IMR-90 (cell line): ENCODE results near the gene ARAP3. TPM values are rescaled to one million over a fixed set of nuclear protein-coding genes. Genes with fewer than 3 reads are reported as not detected.

Source experiments
- ATAC-seq: fragments of 200-7000 bp; cut with Tn5 transposase; 2 replicates; pipeline ENCODE4 v1.9.1; 2020; ENCODE audit warnings: low read depth, mild to moderate bottlenecking, moderate library complexity
- BruUV-seq: library from RNA; stranded (reverse); fragments of 400-500 nt; replicated peaks from 2 replicates; lab custom pipeline; 2021; lab: Mats Ljungman, UMichigan
- CTCF ChIA-PET: fragments of 300-600 bp; formaldehyde crosslinking; extraction: SDS; loops from one replicate; lab custom pipeline; 2021; ENCODE audit warnings: antibody characterized with exemption; lab: Yijun Ruan, JAX
- POLR2A ChIA-PET: fragments of 300-600 bp; sonication (Branson Sonifier 250); formaldehyde crosslinking; loops from one replicate; lab custom pipeline; 2022; ENCODE audit warnings: antibody characterized with exemption; ENCODE audit not compliant: unreplicated experiment; lab: Charles Lee
- DNase-seq: peaks from one replicate; pipeline ENCODE4 v3.0.0; 2013
- H2AFZ ChIP-seq: replicated peaks from 2 replicates; pipeline ENCODE3; 2013; ENCODE audit warnings: low read length, mild to moderate bottlenecking; ENCODE audit not compliant: poor library complexity
- H2AK5ac ChIP-seq: 2 replicates; pipeline ENCODE4 v1.6.1; 2013; ENCODE audit warnings: low read depth, low read length, inconsistent platforms
- H2AK9ac ChIP-seq: replicated peaks from 2 replicates; pipeline ENCODE3; 2013; ENCODE audit warnings: mild to moderate bottlenecking, low read depth, low read length, moderate library complexity; ENCODE audit not compliant: poor library complexity
- H2BK120ac ChIP-seq: 2 replicates; pipeline ENCODE4 v1.6.1; 2013; ENCODE audit warnings: low read depth, low read length, inconsistent platforms
- H2BK15ac ChIP-seq: 3 replicates; pipeline ENCODE4 v1.6.1; 2013; ENCODE audit warnings: low read depth, low read length, inconsistent platforms
- H2BK20ac ChIP-seq: 2 replicates; pipeline ENCODE4 v1.6.1; 2013; ENCODE audit warnings: low read depth, mild to moderate bottlenecking, inconsistent platforms, low read length, moderate library complexity
- H2BK5ac ChIP-seq: 2 replicates; pipeline ENCODE4 v1.6.1; 2013; ENCODE audit warnings: mild to moderate bottlenecking, low read depth, low read length, inconsistent platforms; ENCODE audit not compliant: poor library complexity, severe bottlenecking
- H3K14ac ChIP-seq: replicated peaks from 2 replicates; pipeline ENCODE4 v1.6.1; 2013; ENCODE audit warnings: low read depth, low read length, inconsistent platforms
- H3K18ac ChIP-seq: 2 replicates; pipeline ENCODE4 v1.6.1; 2013; ENCODE audit warnings: low read depth, low read length, control low read depth
- H3K23ac ChIP-seq: 2 replicates; pipeline ENCODE4 v1.6.1; 2013; ENCODE audit warnings: low read depth, low read length, inconsistent platforms
- H3K27ac ChIP-seq: 2 replicates; pipeline ENCODE4 v1.5.1; 2013; ENCODE audit warnings: mild to moderate bottlenecking, control low read depth, low read length; ENCODE audit not compliant: insufficient read depth
- H3K27me3 ChIP-seq: 2 replicates; pipeline ENCODE4 v1.6.1; 2013; ENCODE audit warnings: low read length; ENCODE audit not compliant: control insufficient read depth, insufficient read depth
- H3K36me3 ChIP-seq: 2 replicates; pipeline ENCODE4 v1.6.1; 2013; ENCODE audit warnings: low read length, mixed read lengths; ENCODE audit not compliant: control insufficient read depth, insufficient read depth
- H3K4ac ChIP-seq: 2 replicates; pipeline ENCODE4 v1.6.1; 2013; ENCODE audit warnings: low read depth, low read length, inconsistent platforms
- H3K4me1 ChIP-seq: 2 replicates; pipeline ENCODE4 v1.6.1; 2013; ENCODE audit warnings: low read length, mixed read lengths; ENCODE audit not compliant: control insufficient read depth, insufficient read depth
- H3K4me2 ChIP-seq: 2 replicates; pipeline ENCODE4 v1.6.1; 2013; ENCODE audit warnings: low read depth, mild to moderate bottlenecking, control low read depth, low read length, moderate library complexity
- H3K4me3 ChIP-seq: 2 replicates; pipeline ENCODE4 v1.5.1; 2013; ENCODE audit warnings: low read depth, mild to moderate bottlenecking, control low read depth, low read length, moderate library complexity; ENCODE audit not compliant: insufficient read depth
- H3K56ac ChIP-seq: 2 replicates; pipeline ENCODE4 v1.6.1; 2013; ENCODE audit warnings: low read length, inconsistent platforms; ENCODE audit not compliant: insufficient read depth; ENCODE audit errors: extremely low read depth
- H3K79me1 ChIP-seq, 2 experiments: 2 replicates each; pipeline ENCODE4 v1.6.1; 2013; ENCODE audit warnings: low read length in 2 of 2, inconsistent platforms in 1 of 2, low read depth in 1 of 2
- H3K9ac ChIP-seq: 2 replicates; pipeline ENCODE4 v1.6.1; 2013; ENCODE audit warnings: low read depth, low read length, control low read depth
- H3K9me1 ChIP-seq: 2 replicates; pipeline ENCODE4 v1.6.1; 2013; ENCODE audit warnings: low read length, inconsistent platforms; ENCODE audit not compliant: insufficient read depth
- H3K9me3 ChIP-seq: 2 replicates; pipeline ENCODE4 v1.6.1; 2013; ENCODE audit warnings: low read length; ENCODE audit not compliant: control insufficient read depth, insufficient read depth
- H4K20me1 ChIP-seq: 2 replicates; pipeline ENCODE4 v1.6.1; 2013; ENCODE audit warnings: low read length, inconsistent platforms; ENCODE audit not compliant: insufficient read depth
- H4K5ac ChIP-seq: 2 replicates; pipeline ENCODE4 v1.6.1; 2013; ENCODE audit warnings: mild to moderate bottlenecking, low read depth, low read length, control low read depth
- H4K8ac ChIP-seq, 2 experiments: 2 replicates each; pipeline ENCODE4 v1.6.1; 2013; ENCODE audit warnings: low read depth in 2 of 2, low read length in 2 of 2, control low read depth in 1 of 2, inconsistent platforms in 1 of 2
- H4K91ac ChIP-seq: 2 replicates; pipeline ENCODE4 v1.6.1; 2013; ENCODE audit warnings: low read depth, low read length, inconsistent platforms; ENCODE audit not compliant: insufficient read depth
- BHLHE40 ChIP-seq: fragments of 150-350 bp; IDR thresholded peaks from 2 replicates; pipeline ENCODE4 v1.6.1; 2016; ENCODE audit warnings: mild to moderate bottlenecking, low read depth, low read length
- CEBPB ChIP-seq: IDR thresholded peaks from 2 replicates; pipeline ENCODE4 v1.6.1; 2012; ENCODE audit warnings: low read depth, low read length, improper control_type of control experiment
- CHD1 ChIP-seq: IDR thresholded peaks from 2 replicates; pipeline ENCODE4 v1.6.1; 2012; ENCODE audit warnings: low read depth, low read length, improper control_type of control experiment
- MAZ ChIP-seq: IDR thresholded peaks from 2 replicates; pipeline ENCODE4 v1.6.1; 2012; ENCODE audit warnings: low read depth, mild to moderate bottlenecking, low read length, improper control_type of control experiment, moderate library complexity, borderline replicate concordance
- MXI1 ChIP-seq: IDR thresholded peaks from 2 replicates; pipeline ENCODE4 v1.6.1; 2012; ENCODE audit warnings: low read depth, mild to moderate bottlenecking, low read length, moderate library complexity, borderline replicate concordance
- NFE2L2 ChIP-seq: fragments of 150-350 bp; IDR thresholded peaks from 2 replicates; pipeline ENCODE4 v1.6.1; 2016; ENCODE audit warnings: low read depth, mild to moderate bottlenecking, low read length
- POLR2A ChIP-seq: IDR thresholded peaks from 2 replicates; pipeline ENCODE4 v1.6.1; 2012; ENCODE audit warnings: mild to moderate bottlenecking, low read depth, low read length
- RAD21 ChIP-seq: IDR thresholded peaks from 2 replicates; pipeline ENCODE4 v1.6.1; 2012; ENCODE audit warnings: low read length, improper control_type of control experiment
- RCOR1 ChIP-seq: IDR thresholded peaks from 2 replicates; pipeline ENCODE4 v1.6.1; 2012; ENCODE audit warnings: mild to moderate bottlenecking, low read length, improper control_type of control experiment; ENCODE audit not compliant: insufficient replicate concordance
- RFX5 ChIP-seq: IDR thresholded peaks from 2 replicates; pipeline ENCODE4 v1.8.0; 2012; ENCODE audit warnings: low read depth, mild to moderate bottlenecking, low read length, moderate library complexity
- SMC3 ChIP-seq: fragments of 150-350 bp; IDR thresholded peaks from 2 replicates; pipeline ENCODE4 v1.6.1; 2016; ENCODE audit warnings: low read depth, mild to moderate bottlenecking, antibody characterized with exemption, low read length, moderate library complexity
- WGBS, 2 experiments: methylation state at CpG; one replicate each; pipeline versions ENCODE4 v1.1.5 to v1.1.7; 2013; ENCODE audit warnings: missing lambda C conversion rate in 2 of 2; ENCODE audit not compliant: insufficient read length in 1 of 2; ENCODE audit errors: extremely low coverage in 2 of 2; 5-methylcytosine and 5-hydroxymethylcytosine counted together
- dilution Hi-C: fragments of 300-500 bp; cut with HindIII; formaldehyde crosslinking; loops from one replicate; pipeline ENCODE4 v1.14.3; 2018; ENCODE audit warnings: low sequenced_read_pairs; ENCODE audit not compliant: unreplicated experiment
- in situ Hi-C: fragments of 300-500 bp; cut with MboI; formaldehyde crosslinking; loops from 3 replicates; pipeline ENCODE4 v1.14.3; 2019; ENCODE audit warnings: low sequenced_read_pairs, inconsistent platforms, mixed read lengths
- intact Hi-C: fragments of 100-400 bp; cut with micrococcal nuclease; formaldehyde crosslinking; loops from 2 replicates; pipeline ENCODE4 v1.10.0; 2022
- polyA plus RNA-seq, 3 experiments: library from polyadenylated mRNA; depleted of rRNA; stranded (reverse); fragments of >200 nt; gene quantifications; 2 replicates each; pipeline ENCODE4 v1.2.3, GENCODE V29; 2012; ENCODE audit warnings: low replicate concordance in 1 of 3
- total RNA-seq: library from RNA; depleted of rRNA; stranded (reverse); fragments of >200 nt; gene quantifications from 2 replicates; pipeline ENCODE4 v1.2.3, GENCODE V29; 2012
- TF ChIP-seq, protein P1 (sequence below): conservative IDR thresholded peaks from 2 replicates; pipeline ENCODE4 v1.5.1; 2012; ENCODE audit warnings: mild to moderate bottlenecking, low read depth, low read length, improper control_type of control experiment
- TF ChIP-seq, protein P2 (sequence below): fragments of 150-350 bp; IDR thresholded peaks from 2 replicates; pipeline ENCODE4 v1.6.1; 2017; ENCODE audit warnings: mild to moderate bottlenecking, antibody characterized with exemption, low read length, low read depth
- TF ChIP-seq, protein P3 (sequence below): fragments of 150-350 bp; IDR thresholded peaks from 2 replicates; pipeline ENCODE4 v1.6.1; 2016; ENCODE audit warnings: low read depth, mild to moderate bottlenecking, low read length, moderate library complexity, borderline replicate concordance

ARAP3 gene
- total and polyA plus RNA-seq, 2 of the 4 experiments (the other 2 are of a cell fraction) = 2.2 to 6.9 TPM

DNA sequence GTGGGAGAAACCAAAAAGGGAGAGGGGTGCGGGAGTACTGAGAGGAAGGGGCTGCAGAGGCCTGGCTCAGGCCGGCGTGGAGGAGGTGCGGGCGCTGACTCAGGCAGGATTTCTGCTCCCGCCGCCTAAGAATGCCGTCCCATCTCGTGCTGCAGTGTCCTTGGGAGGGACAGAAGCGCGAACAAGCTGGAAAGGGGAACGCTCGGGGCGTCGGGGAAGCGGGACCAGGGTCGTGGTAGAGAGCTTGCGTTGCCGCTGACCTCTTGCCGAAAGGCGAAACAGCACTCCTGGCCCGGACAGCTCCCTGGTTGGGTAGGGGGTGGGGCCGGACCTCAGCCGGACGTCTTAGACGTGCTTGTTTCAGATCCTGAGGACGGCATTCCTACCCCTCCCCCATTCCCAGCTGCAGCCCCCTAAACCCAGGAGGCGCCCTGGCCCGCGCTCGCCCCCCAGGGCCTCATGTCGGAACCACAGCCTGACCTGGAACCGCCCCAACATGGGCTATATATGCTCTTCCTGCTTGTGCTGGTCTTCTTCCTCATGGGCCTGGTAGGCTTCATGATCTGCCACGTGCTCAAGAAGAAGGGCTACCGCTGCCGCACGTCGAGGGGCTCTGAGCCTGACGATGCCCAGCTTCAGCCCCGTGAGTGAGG lies 44.1 kb downstream of the ARAP3 start:
- Histone ChIP-seq H2BK20ac (no peak overlapping the region), H3K36me3 (peaks cover 11% of the 10 kb centered on the region), H4K20me1 (peaks cover 27% of the 10 kb centered on the region), H3K79me1 (peaks cover 20 to 43% of the 10 kb centered on the region in 2 experiments), H2AFZ (peak overlapping the region; percentile 97), H4K91ac (no peak overlapping the region; the same call in 1 of the 2 replicates), H2AK5ac (no peak overlapping the region), H3K18ac (no peak overlapping the region), H3K9me3 (no peaks in the 10 kb centered on the region), H3K9me1 (peaks cover 28% of the 10 kb centered on the region), H3K4ac (no peak overlapping the region), H3K23ac (no peak overlapping the region), H4K5ac (no peak overlapping the region), H3K56ac (no peak overlapping the region), H3K9ac (no peak overlapping the region), H3K4me1 (peaks cover 12% of the 10 kb centered on the region), H2AK9ac (peak overlapping the region; percentile 74), H2BK120ac (no peak overlapping the region), H2BK5ac (no peak overlapping the region), H3K4me2 (peak overlapping the region; percentile 70), H3K4me3 (peak overlapping the region; percentile 97), H3K27ac (no peak overlapping the region), H4K8ac (no peak overlapping the region), H3K27me3 (no peaks in the 10 kb centered on the region), H3K14ac (no peak overlapping the region), H2BK15ac (no peak overlapping the region)
- CTCF ChIA-PET = interaction anchor here (0.7 to 0.8 kb wide), 2 partner anchors 46 to 74 kb away, joined by 3 read pairs; no protein-coding TSS in a partner anchor
- dilution Hi-C loops (no loop called here), intact Hi-C loops (loop anchor here (2.0 kb wide), 1 partner anchor 45 kb away; no protein-coding TSS in a partner anchor), in situ Hi-C loops (no loop called here)
- POLR2A ChIA-PET = no interaction called here
- BruUV-seq = no TSS peak
- TF ChIP-seq NFE2L2 = no peak
- peak; percentile 55; the same call in 1 of the 2 replicates for TF ChIP-seq MXI1
- no peak for TF ChIP-seq POLR2A
- TF ChIP-seq MAZ = peak; percentile 24; the same call in 1 of the 2 replicates
- 0 out of 2 replicates have a peak, but pooled peaks have one; percentile 18 for TF ChIP-seq RAD21
- TF ChIP-seq RCOR1 = no peak
- TF ChIP-seq RFX5 = no peak
- no peak for TF ChIP-seq SMC3
- TF ChIP-seq CEBPB = no peak
- TF ChIP-seq, protein P1, sequence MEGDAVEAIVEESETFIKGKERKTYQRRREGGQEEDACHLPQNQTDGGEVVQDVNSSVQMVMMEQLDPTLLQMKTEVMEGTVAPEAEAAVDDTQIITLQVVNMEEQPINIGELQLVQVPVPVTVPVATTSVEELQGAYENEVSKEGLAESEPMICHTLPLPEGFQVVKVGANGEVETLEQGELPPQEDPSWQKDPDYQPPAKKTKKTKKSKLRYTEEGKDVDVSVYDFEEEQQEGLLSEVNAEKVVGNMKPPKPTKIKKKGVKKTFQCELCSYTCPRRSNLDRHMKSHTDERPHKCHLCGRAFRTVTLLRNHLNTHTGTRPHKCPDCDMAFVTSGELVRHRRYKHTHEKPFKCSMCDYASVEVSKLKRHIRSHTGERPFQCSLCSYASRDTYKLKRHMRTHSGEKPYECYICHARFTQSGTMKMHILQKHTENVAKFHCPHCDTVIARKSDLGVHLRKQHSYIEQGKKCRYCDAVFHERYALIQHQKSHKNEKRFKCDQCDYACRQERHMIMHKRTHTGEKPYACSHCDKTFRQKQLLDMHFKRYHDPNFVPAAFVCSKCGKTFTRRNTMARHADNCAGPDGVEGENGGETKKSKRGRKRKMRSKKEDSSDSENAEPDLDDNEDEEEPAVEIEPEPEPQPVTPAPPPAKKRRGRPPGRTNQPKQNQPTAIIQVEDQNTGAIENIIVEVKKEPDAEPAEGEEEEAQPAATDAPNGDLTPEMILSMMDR = peak; percentile 34
- TF ChIP-seq, protein P2, sequence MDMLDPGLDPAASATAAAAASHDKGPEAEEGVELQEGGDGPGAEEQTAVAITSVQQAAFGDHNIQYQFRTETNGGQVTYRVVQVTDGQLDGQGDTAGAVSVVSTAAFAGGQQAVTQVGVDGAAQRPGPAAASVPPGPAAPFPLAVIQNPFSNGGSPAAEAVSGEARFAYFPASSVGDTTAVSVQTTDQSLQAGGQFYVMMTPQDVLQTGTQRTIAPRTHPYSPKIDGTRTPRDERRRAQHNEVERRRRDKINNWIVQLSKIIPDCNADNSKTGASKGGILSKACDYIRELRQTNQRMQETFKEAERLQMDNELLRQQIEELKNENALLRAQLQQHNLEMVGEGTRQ = no peak
- peak; percentile 46; the same call in 1 of the 2 replicates for TF ChIP-seq BHLHE40
- TF ChIP-seq, protein P3, sequence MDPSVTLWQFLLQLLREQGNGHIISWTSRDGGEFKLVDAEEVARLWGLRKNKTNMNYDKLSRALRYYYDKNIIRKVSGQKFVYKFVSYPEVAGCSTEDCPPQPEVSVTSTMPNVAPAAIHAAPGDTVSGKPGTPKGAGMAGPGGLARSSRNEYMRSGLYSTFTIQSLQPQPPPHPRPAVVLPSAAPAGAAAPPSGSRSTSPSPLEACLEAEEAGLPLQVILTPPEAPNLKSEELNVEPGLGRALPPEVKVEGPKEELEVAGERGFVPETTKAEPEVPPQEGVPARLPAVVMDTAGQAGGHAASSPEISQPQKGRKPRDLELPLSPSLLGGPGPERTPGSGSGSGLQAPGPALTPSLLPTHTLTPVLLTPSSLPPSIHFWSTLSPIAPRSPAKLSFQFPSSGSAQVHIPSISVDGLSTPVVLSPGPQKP = no peak
- no peak for TF ChIP-seq CHD1
- WGBS, 2 experiments = 5% methylated on average over 11 of the region's 40 CpGs; no CpG with 5 or more reads in 1 of the 2 experiments
- ATAC-seq = peak; percentile 13
- peak; percentile 37 for DNase-seq
